ENCODE results near the gene CPSF6. TPM values are rescaled to one million over a fixed set of nuclear protein-coding genes. Genes with fewer than 3 reads are reported as not detected.

Gene CPSF6
- total and polyA plus RNA-seq, 2 of the 8 experiments (the other 6 are each of a cell fraction or from before 2014, with no cell fraction given), result 92.7 to 167 TPM

- H3K23me2 ChIP-seq (ENCODE audit: low read depth, low read length), result no peaks in the 10 kb centered on the region
These were observed 78.9 kb downstream of the CPSF6 start for GRCh38 chr12:69318225-69318624.

More at GRCh38 chr12:69318225-69318624, 78.9 kb downstream of the CPSF6 start:
- CTCF ChIA-PET (ENCODE audit: partially characterized antibody), result interaction anchor here (1.3 kb wide), 1 partner anchor 39 kb away, joined by 4 read pairs; no protein-coding TSS in a partner anchor
- H3K18ac ChIP-seq (ENCODE audit: extremely low read depth, low read length), result no peak overlapping the region
- H2BK120ac ChIP-seq (replicated peaks; ENCODE audit: low read depth, low read length), result no peak overlapping the region
- no peak overlapping the region for H3K23ac ChIP-seq (ENCODE audit: insufficient read length)
- H2AFZ ChIP-seq (ENCODE audit: low read length), result no peak overlapping the region
- H2BK15ac ChIP-seq (ENCODE audit: low read length), result no peak overlapping the region
- H4K91ac ChIP-seq (replicated peaks; ENCODE audit: insufficient read length, low read length), result no peak overlapping the region
- no peaks in the 10 kb centered on the region for H3K79me1 ChIP-seq (ENCODE audit: low read depth, low read length)
- FAIRE-seq, result no peak
- no peak overlapping the region for H2BK12ac ChIP-seq (ENCODE audit: low read depth, low read length)
- H3K9ac ChIP-seq (replicated peaks in 1 of 4; ENCODE audit: extremely low read depth in 1 of 4, low read depth in 3 of 4, low read length in 3 of 4), result no peak overlapping the region
- no peaks in the 10 kb centered on the region for H4K20me1 ChIP-seq (replicated peaks in 1 of 2; ENCODE audit: control insufficient read depth in 1 of 2, insufficient read depth in 2 of 2, low read length in 2 of 2)
- TF ChIP-seq RNF2 (IDR thresholded peaks at IDR 0.05; ENCODE audit: borderline replicate concordance, low read depth, low read length, missing control alignments, poor library complexity, severe bottlenecking), result no peak
- no peak for TF ChIP-seq BCL11A (IDR thresholded peaks at IDR 0.05; ENCODE audit: low read depth in 2 of 2, low read length in 2 of 2)
- TF ChIP-seq TAF7 (optimal IDR thresholded peaks at IDR 0.05; ENCODE audit: borderline replicate concordance, low read depth, low read length), result no peak
- peaks cover 0 to 4% (median 0%) of the 10 kb centered on the region in 4 experiments; a peak in 2 of 7 replicates for H3K4me1 ChIP-seq (replicated peaks in 1 of 4; ENCODE audit: control insufficient read depth in 3 of 4, insufficient read depth in 4 of 4, low read length in 3 of 4)
- no peaks in the 10 kb centered on the region for H3K79me2 ChIP-seq (ENCODE audit: control insufficient read depth in 1 of 2, insufficient read depth in 2 of 2, low read length in 2 of 2)
- no peak overlapping the region for H3K56ac ChIP-seq (replicated peaks; ENCODE audit: insufficient read length, low read depth, low read length)
- H3K4me2 ChIP-seq (ENCODE audit: insufficient read depth in 1 of 2, low read depth in 2 of 2, low read length in 2 of 2), result no peak overlapping the region
- POLR2A ChIA-PET (ENCODE audit: partially characterized antibody), result no interaction called here
- peaks cover 8% of the 10 kb centered on the region in 2 experiments; a peak in 2 of 4 replicates for H3K9me3 ChIP-seq (ENCODE audit: insufficient read depth in 2 of 2, low read depth in 1 of 2, low read length in 1 of 2)
- H2AK5ac ChIP-seq (ENCODE audit: low read depth, low read length), result no peak overlapping the region
- H3K27me3 ChIP-seq (replicated peaks in 1 of 4; ENCODE audit: control insufficient read depth in 3 of 4, extremely low read depth in 1 of 4, insufficient read depth in 3 of 4, low read length in 3 of 4), result no peaks in the 10 kb centered on the region
- no peak for DNase-seq (ENCODE audit: low read depth in 1 of 2, low spot score in 2 of 2)
- no peak overlapping the region for H2BK20ac ChIP-seq (ENCODE audit: low read length)
- WGBS, 2 experiments (ENCODE audit: extremely low coverage in 1 of 2, insufficient coverage in 1 of 2, insufficient read length in 1 of 2, insufficient replicate concordance in 2 of 2, low coverage in 1 of 2, low lambda C conversion rate in 2 of 2, missing lambda C conversion rate in 1 of 2), result 93% methylated on average over 2 of the region's 2 CpGs; no CpG with 5 or more reads in 1 of the 2 experiments
- H3K36me3 ChIP-seq (ENCODE audit: control insufficient read depth in 2 of 4, insufficient read depth in 4 of 4, low read length in 3 of 4), result no peaks in the 10 kb centered on the region
- H4K5ac ChIP-seq (ENCODE audit: insufficient read length, low read depth, low read length), result no peak overlapping the region
- no peak overlapping the region for H3K4me3 ChIP-seq (ENCODE audit: extremely low read depth in 1 of 4, insufficient read depth in 2 of 4, low read depth in 3 of 4, low read length in 4 of 4)
- H4K8ac ChIP-seq (ENCODE audit: extremely low read depth, insufficient read depth, low read length), result no peak overlapping the region
- H3K4ac ChIP-seq (replicated peaks; ENCODE audit: insufficient read length, low read depth, low read length), result no peak overlapping the region
- no peak overlapping the region for H3K27ac ChIP-seq (ENCODE audit: low read depth, low read length)
- no peak overlapping the region for H2BK5ac ChIP-seq (ENCODE audit: low read depth, low read length)
- no peak overlapping the region for H3K14ac ChIP-seq (ENCODE audit: insufficient read length)
